ENCODE results near the gene MTFMT. TPM values are rescaled to one million over a fixed set of nuclear protein-coding genes. Genes with fewer than 3 reads are reported as not detected.

The MTFMT gene
- total and polyA plus RNA-seq, 2 of the 13 experiments (the other 11 are each of a cell fraction or from before 2014, with no cell fraction given), result 9.9 to 23.2 TPM

DNA sequence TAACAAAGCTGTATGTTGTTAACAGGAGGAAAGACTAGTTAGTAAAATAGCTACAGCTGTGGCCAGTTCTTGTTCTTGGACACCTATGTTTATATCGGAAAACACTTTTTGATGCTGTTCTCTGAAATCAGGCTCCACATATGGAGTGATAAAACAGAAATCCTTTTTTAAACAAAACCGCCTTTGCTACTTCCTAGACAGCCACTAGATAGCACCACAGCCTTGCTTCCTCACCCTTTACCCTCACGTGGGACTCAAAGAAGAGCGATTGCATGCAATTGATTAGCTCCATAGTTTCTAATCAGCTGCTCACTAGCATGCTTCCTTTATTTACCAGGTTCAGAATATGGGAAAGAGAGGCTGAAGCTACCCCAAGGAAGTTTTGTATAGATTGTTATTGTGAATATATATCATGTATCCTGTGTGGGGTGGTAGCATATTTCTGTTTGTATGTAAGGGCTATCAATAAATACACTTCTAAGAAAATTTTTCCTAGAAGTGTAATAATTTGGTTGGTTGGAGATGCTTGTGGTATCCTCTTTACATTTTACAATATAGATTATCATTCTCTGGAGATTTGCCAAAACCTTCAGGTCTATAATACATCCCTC lies 4.3 kb upstream of the MTFMT start (continued):
- TF ChIP-seq, protein P1, sequence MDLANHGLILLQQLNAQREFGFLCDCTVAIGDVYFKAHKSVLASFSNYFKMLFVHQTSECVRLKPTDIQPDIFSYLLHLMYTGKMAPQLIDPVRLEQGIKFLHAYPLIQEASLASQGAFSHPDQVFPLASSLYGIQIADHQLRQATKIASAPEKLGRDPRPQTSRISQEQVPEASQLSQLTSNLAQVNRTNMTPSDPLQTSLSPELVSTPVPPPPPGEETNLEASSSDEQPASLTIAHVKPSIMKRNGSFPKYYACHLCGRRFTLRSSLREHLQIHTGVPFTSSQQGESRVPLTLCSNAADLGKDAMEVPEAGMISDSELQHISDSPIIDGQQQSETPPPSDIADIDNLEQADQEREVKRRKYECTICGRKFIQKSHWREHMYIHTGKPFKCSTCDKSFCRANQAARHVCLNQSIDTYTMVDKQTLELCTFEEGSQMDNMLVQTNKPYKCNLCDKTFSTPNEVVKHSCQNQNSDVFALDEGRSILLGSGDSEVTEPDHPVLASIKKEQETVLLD (CRISPR knock-in tag; IDR thresholded peaks at IDR 0.05; ENCODE audit: low read depth), result no peak
- TF ChIP-seq ZNF335 (CRISPR knock-in tag; IDR thresholded peaks at IDR 0.05), result no peak
- 0 out of 2 replicates have a peak, but pooled peaks have one; percentile 7 for TF ChIP-seq FOSL2 (CRISPR knock-in tag; IDR thresholded peaks at IDR 0.05)
- TF ChIP-seq ZNF841 (CRISPR knock-in tag; IDR thresholded peaks at IDR 0.05; ENCODE audit: borderline replicate concordance), result no peak
- TF ChIP-seq JUND (CRISPR knock-in tag; IDR thresholded peaks at IDR 0.05), result no peak
- TF ChIP-seq, protein P2, sequence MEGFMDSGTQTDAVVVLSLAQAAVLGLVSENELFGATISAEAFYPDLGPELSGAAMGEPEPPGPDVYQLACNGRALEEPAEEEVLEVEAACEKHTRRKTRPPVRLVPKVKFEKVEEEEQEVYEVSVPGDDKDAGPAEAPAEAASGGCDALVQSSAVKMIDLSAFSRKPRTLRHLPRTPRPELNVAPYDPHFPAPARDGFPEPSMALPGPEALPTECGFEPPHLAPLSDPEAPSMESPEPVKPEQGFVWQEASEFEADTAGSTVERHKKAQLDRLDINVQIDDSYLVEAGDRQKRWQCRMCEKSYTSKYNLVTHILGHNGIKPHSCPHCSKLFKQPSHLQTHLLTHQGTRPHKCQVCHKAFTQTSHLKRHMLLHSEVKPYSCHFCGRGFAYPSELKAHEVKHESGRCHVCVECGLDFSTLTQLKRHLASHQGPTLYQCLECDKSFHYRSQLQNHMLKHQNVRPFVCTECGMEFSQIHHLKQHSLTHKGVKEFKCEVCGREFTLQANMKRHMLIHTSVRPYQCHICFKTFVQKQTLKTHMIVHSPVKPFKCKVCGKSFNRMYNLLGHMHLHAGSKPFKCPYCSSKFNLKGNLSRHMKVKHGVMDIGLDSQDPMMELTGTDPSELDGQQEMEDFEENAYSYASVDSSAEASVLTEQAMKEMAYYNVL (CRISPR knock-in tag; IDR thresholded peaks at IDR 0.05; ENCODE audit: borderline replicate concordance), result no peak
- TF ChIP-seq PITX1 (CRISPR knock-in tag; IDR thresholded peaks at IDR 0.05), result no peak
- no peak for TF ChIP-seq KLF12 (CRISPR knock-in tag; IDR thresholded peaks at IDR 0.05; ENCODE audit: borderline replicate concordance)
- TF ChIP-seq ZNF672 (CRISPR knock-in tag; IDR thresholded peaks at IDR 0.05), result no peak
- TF ChIP-seq ZC3H4 (CRISPR knock-in tag; IDR thresholded peaks at IDR 0.05; ENCODE audit: borderline replicate concordance), result no peak
- no peak for TF ChIP-seq TAF15 (IDR thresholded peaks at IDR 0.05; ENCODE audit: low read depth, low read length, poor library complexity, severe bottlenecking)
- TF ChIP-seq, protein P3, sequence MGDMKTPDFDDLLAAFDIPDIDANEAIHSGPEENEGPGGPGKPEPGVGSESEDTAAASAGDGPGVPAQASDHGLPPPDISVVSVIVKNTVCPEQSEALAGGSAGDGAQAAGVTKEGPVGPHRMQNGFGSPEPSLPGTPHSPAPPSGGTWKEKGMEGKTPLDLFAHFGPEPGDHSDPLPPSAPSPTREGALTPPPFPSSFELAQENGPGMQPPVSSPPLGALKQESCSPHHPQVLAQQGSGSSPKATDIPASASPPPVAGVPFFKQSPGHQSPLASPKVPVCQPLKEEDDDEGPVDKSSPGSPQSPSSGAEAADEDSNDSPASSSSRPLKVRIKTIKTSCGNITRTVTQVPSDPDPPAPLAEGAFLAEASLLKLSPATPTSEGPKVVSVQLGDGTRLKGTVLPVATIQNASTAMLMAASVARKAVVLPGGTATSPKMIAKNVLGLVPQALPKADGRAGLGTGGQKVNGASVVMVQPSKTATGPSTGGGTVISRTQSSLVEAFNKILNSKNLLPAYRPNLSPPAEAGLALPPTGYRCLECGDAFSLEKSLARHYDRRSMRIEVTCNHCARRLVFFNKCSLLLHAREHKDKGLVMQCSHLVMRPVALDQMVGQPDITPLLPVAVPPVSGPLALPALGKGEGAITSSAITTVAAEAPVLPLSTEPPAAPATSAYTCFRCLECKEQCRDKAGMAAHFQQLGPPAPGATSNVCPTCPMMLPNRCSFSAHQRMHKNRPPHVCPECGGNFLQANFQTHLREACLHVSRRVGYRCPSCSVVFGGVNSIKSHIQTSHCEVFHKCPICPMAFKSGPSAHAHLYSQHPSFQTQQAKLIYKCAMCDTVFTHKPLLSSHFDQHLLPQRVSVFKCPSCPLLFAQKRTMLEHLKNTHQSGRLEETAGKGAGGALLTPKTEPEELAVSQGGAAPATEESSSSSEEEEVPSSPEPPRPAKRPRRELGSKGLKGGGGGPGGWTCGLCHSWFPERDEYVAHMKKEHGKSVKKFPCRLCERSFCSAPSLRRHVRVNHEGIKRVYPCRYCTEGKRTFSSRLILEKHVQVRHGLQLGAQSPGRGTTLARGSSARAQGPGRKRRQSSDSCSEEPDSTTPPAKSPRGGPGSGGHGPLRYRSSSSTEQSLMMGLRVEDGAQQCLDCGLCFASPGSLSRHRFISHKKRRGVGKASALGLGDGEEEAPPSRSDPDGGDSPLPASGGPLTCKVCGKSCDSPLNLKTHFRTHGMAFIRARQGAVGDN (CRISPR knock-in tag; IDR thresholded peaks at IDR 0.05), result no peak
- no peak for TF ChIP-seq KDM5B (CRISPR knock-in tag; IDR thresholded peaks at IDR 0.05; ENCODE audit: borderline replicate concordance)
- no peak for TF ChIP-seq ZNF296 (CRISPR knock-in tag; conservative IDR thresholded peaks at IDR 0.05)
- TF ChIP-seq SOX5 (CRISPR knock-in tag; IDR thresholded peaks at IDR 0.05; ENCODE audit: borderline replicate concordance), result 0 out of 2 replicates have a peak, but pooled peaks have one; percentile 13
- TF ChIP-seq KAT2B (IDR thresholded peaks at IDR 0.05; ENCODE audit: borderline replicate concordance, low read depth, low read length), result no peak
- TF ChIP-seq AKNA (CRISPR knock-in tag; IDR thresholded peaks at IDR 0.05; ENCODE audit: borderline replicate concordance), result no peak
